Heart right ventricle (tissue), 16 donors: ENCODE measurements around the gene PLXNA2. TPM values are rescaled to one million over a fixed set of nuclear protein-coding genes. Genes with fewer than 3 reads are reported as not detected.

Source experiments
- ATAC-seq, 8 donors: fragments of 200-7000 bp; cut with Tn5 transposase; one replicate each; pipeline ENCODE4 v1.9.1; 2020; ENCODE audit warnings: mild to moderate bottlenecking in 8 of 8, moderate library complexity in 8 of 8, moderate number of reproducible peaks in 1 of 8
- DNase-seq, 2 donors: peaks; one replicate each; pipeline ENCODE4 v3.0.0-alpha.2; 2020
- H3K27ac ChIP-seq, 10 donors: fragments of 200-600 bp; sonication (generic) in 2 of 10; one replicate each; pipeline versions ENCODE4 v1.5.0 to v1.8.0; 2020 to 2022; ENCODE audit warnings: mild to moderate bottlenecking in 3 of 10
- H3K27me3 ChIP-seq, 7 donors: fragments of 200-600 bp; one replicate each; pipeline ENCODE4 v1.8.0; 2021 to 2022; ENCODE audit warnings: mild to moderate bottlenecking in 2 of 7
- H3K36me3 ChIP-seq, 9 donors: fragments of 200-600 bp; sonication (generic) in 1 of 9; one replicate each; pipeline versions ENCODE4 v1.5.0 to v1.8.0; 2020 to 2022; ENCODE audit warnings: mild to moderate bottlenecking in 2 of 9
- H3K4me1 ChIP-seq, 9 donors: fragments of 200-600 bp; sonication (generic) in 1 of 9; one replicate each; pipeline versions ENCODE4 v1.5.0 to v1.8.0; 2020 to 2022; ENCODE audit warnings: mild to moderate bottlenecking in 4 of 9
- H3K4me3 ChIP-seq, 10 donors: fragments of 200-600 bp; sonication (generic) in 2 of 10; one replicate each; pipeline versions ENCODE4 v1.5.0 to v1.8.0; 2020 to 2022; ENCODE audit warnings: mild to moderate bottlenecking in 7 of 10, moderate library complexity in 2 of 10
- H3K9me3 ChIP-seq, 11 donors: fragments of 200-600 bp in 10 of 11; sonication (generic) in 2 of 11; one replicate each; pipeline versions ENCODE4 v1.5.0 to v1.8.0; 2013 to 2022; ENCODE audit warnings: mild to moderate bottlenecking in 2 of 11, control low read depth in 1 of 11, moderate library complexity in 1 of 11
- WGBS, 2 donors: extraction: QIAGEN DNeasy Blood & Tissue Kit; methylation state at CpG; one replicate each; pipeline ENCODE4 v1.1.7; 2013; ENCODE audit warnings: inconsistent platforms in 1 of 2; 5-methylcytosine and 5-hydroxymethylcytosine counted together
- intact Hi-C, 10 donors: fragments of 100-400 bp; cut with DNase I; formaldehyde crosslinking; loops; one replicate each; pipeline versions ENCODE4 v1.11.1 to v1.14.2; 2022
- polyA plus RNA-seq, 2 donors: library from polyadenylated mRNA; stranded (reverse); fragments of 200-250 nt; gene quantifications; one replicate each; pipeline ENCODE4 v1.2.3, GENCODE V29; 2013
- total RNA-seq, 10 donors: library from RNA; stranded (reverse); fragmentation: NEBNext Ultra II Directional in 3 of 10; extraction: Animal tissue kit (Norgen Biotek cat#: 25700) in 3 of 10; gene quantifications; one replicate each; pipeline versions ENCODE4 v1.2.1 to v1.2.4, GENCODE V29; 2021 to 2023
- TF ChIP-seq, protein P1 (sequence below), 9 donors: fragments of 200-600 bp; sonication (generic) in 2 of 9; IDR thresholded peaks; one replicate each; pipeline versions ENCODE4 v1.5.0 to v1.8.0; 2021 to 2022; ENCODE audit warnings: antibody characterized with exemption in 9 of 9, mild to moderate bottlenecking in 5 of 9, moderate library complexity in 1 of 9
- donor health status: Arrhythmogenic right ventricular cardiomyopathy.
- donor health status: ischemic (EF 13 %, LVEDD 7.1; RV severe dilation, severe dysfunction).
- donor health status: healthy with polysubstance abuse.
- donor health status: DM: no; HTN: yes; CAD: no.
- donor health status: DM: no; HTN: no; CAD: no.
- donor health status: ischemic (EF 25% LVEDD 6.9; RV normal size, moderate dysfunction).
- donor health status: ischemic (EF 25% LVEDD 5.7; RV mildly dilated, moderate dysfunction).
- donor health status: healthy.
- donor health status: DM: yes; HTN: yes; CAD: no.
- donor health status: Ischemic cardiomyopathy.
- donor health status: ischemic (EF 35%, LVEDD 5.7; RV mildly dilated, moderate dysfunction).
- donor health status: nonischemic (EF 11% LVEDD 7.7; RV severe dilation, severe dysfunction).
- donor health status: DM: yes; HTN: yes; CAD: no.
- donor health status: PGD.
- donor health status: ischemic (EF 29% LVEDD 5.4; RV normal size, mild dysfunction).
- donor health status: nonischemic (EF 23%, LVEDD 6.1; RV moderate dilation, normal function).

The PLXNA2 gene
- total and polyA plus RNA-seq, 12 donors = 6.1 to 31.6 (median 17.9) TPM

DNA sequence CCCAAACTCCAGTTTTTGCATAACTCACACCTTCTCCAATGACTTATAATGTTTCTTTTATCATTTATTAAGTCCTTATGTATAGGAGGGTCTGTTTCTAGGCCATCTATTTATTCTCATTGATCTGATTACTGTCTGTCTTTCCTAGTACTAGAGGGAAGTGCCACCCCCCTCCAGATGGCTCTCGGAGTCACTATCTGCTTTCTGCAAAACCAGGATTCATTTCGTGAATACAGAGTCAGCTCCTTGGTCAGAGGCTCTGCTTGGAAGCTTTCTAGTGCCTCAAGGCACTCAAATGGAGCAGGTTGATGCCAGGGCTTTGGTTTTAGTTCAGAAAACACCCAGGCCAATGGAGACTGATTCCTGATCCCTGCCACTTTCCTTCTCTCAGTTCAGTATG lies 231.0 kb downstream of the PLXNA2 start:
- H3K9me3 ChIP-seq = no peaks in the 10 kb centered on the region
- TF ChIP-seq, protein P1, sequence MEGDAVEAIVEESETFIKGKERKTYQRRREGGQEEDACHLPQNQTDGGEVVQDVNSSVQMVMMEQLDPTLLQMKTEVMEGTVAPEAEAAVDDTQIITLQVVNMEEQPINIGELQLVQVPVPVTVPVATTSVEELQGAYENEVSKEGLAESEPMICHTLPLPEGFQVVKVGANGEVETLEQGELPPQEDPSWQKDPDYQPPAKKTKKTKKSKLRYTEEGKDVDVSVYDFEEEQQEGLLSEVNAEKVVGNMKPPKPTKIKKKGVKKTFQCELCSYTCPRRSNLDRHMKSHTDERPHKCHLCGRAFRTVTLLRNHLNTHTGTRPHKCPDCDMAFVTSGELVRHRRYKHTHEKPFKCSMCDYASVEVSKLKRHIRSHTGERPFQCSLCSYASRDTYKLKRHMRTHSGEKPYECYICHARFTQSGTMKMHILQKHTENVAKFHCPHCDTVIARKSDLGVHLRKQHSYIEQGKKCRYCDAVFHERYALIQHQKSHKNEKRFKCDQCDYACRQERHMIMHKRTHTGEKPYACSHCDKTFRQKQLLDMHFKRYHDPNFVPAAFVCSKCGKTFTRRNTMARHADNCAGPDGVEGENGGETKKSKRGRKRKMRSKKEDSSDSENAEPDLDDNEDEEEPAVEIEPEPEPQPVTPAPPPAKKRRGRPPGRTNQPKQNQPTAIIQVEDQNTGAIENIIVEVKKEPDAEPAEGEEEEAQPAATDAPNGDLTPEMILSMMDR (IDR thresholded peaks at IDR 0.05) = no peak
- ATAC-seq = no peak
- WGBS, 2 donors = 86 to 91% methylated on average over 2 of the region's 2 CpGs
- H3K4me1 ChIP-seq = peaks cover 0 to 9% (median 0%) of the 10 kb centered on the region in 9 donors
- no peaks in the 10 kb centered on the region for H3K36me3 ChIP-seq
- no peak overlapping the region for H3K27ac ChIP-seq
- H3K27me3 ChIP-seq = no peaks in the 10 kb centered on the region
- no peak for DNase-seq
- intact Hi-C loops = no loop called here
- no peak overlapping the region for H3K4me3 ChIP-seq

DNA sequence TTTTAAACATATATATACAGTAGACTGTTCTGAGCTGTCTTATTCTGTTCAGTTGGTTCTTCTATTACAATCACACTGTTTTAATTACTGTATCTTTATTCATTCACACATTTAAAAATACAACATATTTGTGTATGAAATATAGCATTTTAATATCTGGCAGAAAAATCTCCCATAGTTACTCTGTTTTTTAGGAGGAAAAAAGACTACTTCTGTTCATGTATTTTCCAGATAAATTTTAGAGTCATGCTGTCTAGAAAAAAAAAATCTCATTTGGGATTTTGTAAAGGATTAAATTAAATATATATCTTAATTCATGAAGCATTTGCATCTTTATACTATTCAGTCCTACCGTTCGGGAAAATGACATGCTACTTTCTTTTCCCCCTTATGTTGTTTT lies 231.5 kb downstream of the PLXNA2 start:
- no peak overlapping the region for H3K27ac ChIP-seq
- TF ChIP-seq, protein P1 (IDR thresholded peaks at IDR 0.05) = no peak
- no peak overlapping the region for H3K4me3 ChIP-seq
- no peaks in the 10 kb centered on the region for H3K27me3 ChIP-seq
- no peaks in the 10 kb centered on the region for H3K36me3 ChIP-seq
- intact Hi-C loops = no loop called here
- DNase-seq = no peak
- no peak for ATAC-seq
- H3K4me1 ChIP-seq = peaks cover 0 to 9% (median 0%) of the 10 kb centered on the region in 9 donors
- no peaks in the 10 kb centered on the region for H3K9me3 ChIP-seq
- WGBS, 2 donors = 47% methylated on average over 2 of the region's 2 CpGs

DNA sequence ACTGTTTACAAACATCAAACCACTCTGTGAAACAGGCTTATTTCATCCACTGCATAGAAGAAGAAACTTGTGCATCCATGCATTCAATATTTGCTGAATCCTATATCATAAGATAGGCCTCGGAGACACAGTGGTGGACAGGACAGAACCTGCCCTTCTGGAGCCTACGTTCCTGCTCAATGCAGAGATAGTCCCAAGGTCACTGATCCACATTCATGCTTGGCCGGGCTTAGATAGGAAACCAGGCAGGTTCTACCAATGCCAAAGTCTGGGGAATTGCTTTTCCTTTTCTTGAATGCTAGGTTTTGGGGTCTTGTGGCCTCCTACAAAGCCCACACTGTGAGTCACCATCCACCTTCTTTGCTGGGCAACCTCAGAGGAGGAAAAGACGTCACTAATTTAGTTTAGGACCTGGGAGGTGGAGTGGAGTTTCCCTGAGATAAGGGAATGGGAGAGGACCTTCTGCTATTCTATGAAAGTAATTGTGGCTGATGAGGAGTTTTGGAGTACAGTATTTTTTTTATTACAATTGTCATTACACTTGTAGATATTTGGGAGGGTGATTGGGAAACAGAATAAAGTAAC lies 233.6 kb downstream of the PLXNA2 start:
- Histone ChIP-seq H3K27ac (no peak overlapping the region), H3K36me3 (no peaks in the 10 kb centered on the region), H3K9me3 (no peaks in the 10 kb centered on the region), H3K4me1 (peaks cover 0 to 9% (median 0%) of the 10 kb centered on the region in 9 donors), H3K27me3 (no peaks in the 10 kb centered on the region), H3K4me3 (no peak overlapping the region)
- intact Hi-C loops = no loop called here
- DNase-seq = no peak
- peak in 1 of 8 donors; percentile 32 for ATAC-seq
- 62% methylated on average over 4 of the region's 4 CpGs for WGBS, 2 donors
- TF ChIP-seq, protein P1 (IDR thresholded peaks at IDR 0.05) = no peak

DNA sequence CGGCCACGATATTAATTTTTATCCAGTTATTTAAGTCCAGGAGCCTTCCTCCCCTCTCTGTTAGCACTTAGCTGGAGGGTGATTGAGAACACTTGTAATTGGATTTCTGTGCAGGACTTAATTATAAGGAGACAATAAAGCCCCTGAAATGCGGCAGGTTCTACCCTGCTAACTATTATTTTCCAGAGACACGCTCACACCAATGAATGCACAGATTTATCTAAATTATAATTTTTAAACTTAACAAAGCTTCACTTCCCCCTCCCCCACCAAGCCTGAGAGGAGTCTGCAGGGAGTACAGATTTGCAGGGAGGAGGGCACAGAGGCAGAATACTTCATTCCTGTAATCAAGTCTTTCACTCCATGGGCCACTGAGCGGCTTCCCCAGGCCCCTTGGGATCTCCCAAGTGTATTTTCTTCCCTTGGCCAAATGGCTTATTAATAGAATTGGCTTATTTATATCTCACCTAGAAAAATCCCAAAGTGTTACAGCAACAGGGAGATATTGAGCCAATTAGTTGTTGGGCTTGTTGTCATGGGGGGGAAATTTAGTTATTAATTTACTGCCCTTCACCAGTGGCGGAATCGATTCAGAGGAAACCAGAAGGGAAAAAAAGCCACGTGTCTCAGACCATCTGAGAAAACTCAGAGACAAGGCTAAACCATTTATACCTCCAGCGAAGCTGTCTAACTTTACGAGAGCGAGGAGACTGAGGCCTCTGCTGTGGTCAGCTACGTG lies 234.3 kb downstream of the PLXNA2 start:
- H3K9me3 ChIP-seq = no peaks in the 10 kb centered on the region
- H3K4me1 ChIP-seq = peaks cover 0 to 9% (median 0%) of the 10 kb centered on the region in 9 donors
- TF ChIP-seq, protein P1 (IDR thresholded peaks at IDR 0.05) = no peak
- H3K27me3 ChIP-seq = no peaks in the 10 kb centered on the region
- ATAC-seq (no peak), DNase-seq (no peak)
- H3K4me3 ChIP-seq = no peak overlapping the region
- WGBS, 2 donors = 89% methylated on average over 12 of the region's 12 CpGs
- no peak overlapping the region for H3K27ac ChIP-seq
- intact Hi-C loops = no loop called here
- no peaks in the 10 kb centered on the region for H3K36me3 ChIP-seq
